Body of pancreas (tissue), 4 donors: Measurements from ENCODE around the gene PNKD. TPM values are rescaled to one million over a fixed set of nuclear protein-coding genes. Genes with fewer than 3 reads are reported as not detected.

Source experiments
- ATAC-seq: fragments of 150-250 bp; one replicate; pipeline ENCODE4 v1.9.1; 2016
- DNase-seq, 4 donors: peaks; one replicate each; pipeline ENCODE4 v3.0.0-alpha.2; 2019
- H3K27ac ChIP-seq, 4 donors: fragments of 200-600 bp; sonication (generic); 1 replicate in 3 of 4; 2 replicates in 1 of 4; pipeline versions ENCODE4 v1.5.1 to v1.6.1; 2016 to 2019; ENCODE audit warnings: mild to moderate bottlenecking in 1 of 4, mixed read lengths in 1 of 4, moderate library complexity in 1 of 4
- H3K27me3 ChIP-seq, 2 donors: fragments of 200-600 bp; sonication (generic); one replicate each; pipeline ENCODE4 v1.6.0; 2016; ENCODE audit warnings: mild to moderate bottlenecking in 1 of 2
- H3K36me3 ChIP-seq, 2 donors: fragments of 200-600 bp; sonication (generic); replicated peaks in 1 of 2; 2 replicates each; pipeline ENCODE4 v1.5.1; 2016; ENCODE audit warnings: low read depth in 2 of 2; ENCODE audit not compliant: insufficient read depth in 1 of 2
- H3K4me1 ChIP-seq: fragments of 200-600 bp; sonication (generic); one replicate; pipeline ENCODE4 v1.6.0; 2016
- H3K4me3 ChIP-seq, 2 donors: fragments of 200-600 bp; sonication (generic); 1 replicate in 1 of 2; 2 replicates in 1 of 2; pipeline ENCODE4 v1.5.1; 2016 to 2019
- H3K9me3 ChIP-seq, 3 donors: fragments of 200-600 bp; sonication (generic); 1 replicate in 2 of 3; 2 replicates in 1 of 3; pipeline ENCODE4 v1.5.1; 2016
- CTCF ChIP-seq, 7 experiments: fragments of 450-650 bp in 4 of 7; fragments of 200-600 bp in 3 of 7; sonication (generic) in 3 of 7; IDR thresholded peaks; one replicate each; pipeline ENCODE4 v1.5.1; 2016 to 2019; ENCODE audit warnings: antibody characterized with exemption in 7 of 7
- POLR2A ChIP-seq, 3 donors: fragments of 450-650 bp; IDR thresholded peaks; one replicate each; pipeline ENCODE4 v1.6.1; 2016; ENCODE audit warnings: antibody characterized with exemption in 3 of 3, mild to moderate bottlenecking in 2 of 3
- WGBS, 2 donors: methylation state at CpG; one replicate each; pipeline ENCODE4 v1.1.5; 2017; 5-methylcytosine and 5-hydroxymethylcytosine counted together
- intact Hi-C: fragments of 100-400 bp; cut with DNase I; formaldehyde crosslinking; loops from one replicate; pipeline ENCODE4 v1.15.1; 2023
- total RNA-seq, 2 donors: library from RNA; depleted of rRNA; stranded (reverse); fragments of >200 nt; gene quantifications; one replicate each; pipeline ENCODE4 v1.1.0, GENCODE V29; 2016

The PNKD gene
- total RNA-seq, 2 donors from 2014 or later: 17.1 to 21.3 TPM

- WGBS, 2 donors: 41 to 61% methylated on average over 1 of the region's 1 CpG
- ATAC-seq (no peak), DNase-seq (no peak)
- no peaks in the 10 kb centered on the region for H3K4me1 ChIP-seq
- peaks cover 10 to 27% of the 10 kb centered on the region in 2 donors for H3K36me3 ChIP-seq
- no peak overlapping the region for H3K4me3 ChIP-seq
- no peaks in the 10 kb centered on the region for H3K9me3 ChIP-seq
- TF ChIP-seq CTCF (IDR thresholded peaks at IDR 0.05) (no peak), POLR2A (IDR thresholded peaks at IDR 0.05) (no peak)
- intact Hi-C loops: no loop called here
- H3K27ac ChIP-seq: no peak overlapping the region
- no peaks in the 10 kb centered on the region for H3K27me3 ChIP-seq
These were observed 26.1 kb upstream of the PNKD start for GRCh38 chr2:218244204-218244603.

DNA sequence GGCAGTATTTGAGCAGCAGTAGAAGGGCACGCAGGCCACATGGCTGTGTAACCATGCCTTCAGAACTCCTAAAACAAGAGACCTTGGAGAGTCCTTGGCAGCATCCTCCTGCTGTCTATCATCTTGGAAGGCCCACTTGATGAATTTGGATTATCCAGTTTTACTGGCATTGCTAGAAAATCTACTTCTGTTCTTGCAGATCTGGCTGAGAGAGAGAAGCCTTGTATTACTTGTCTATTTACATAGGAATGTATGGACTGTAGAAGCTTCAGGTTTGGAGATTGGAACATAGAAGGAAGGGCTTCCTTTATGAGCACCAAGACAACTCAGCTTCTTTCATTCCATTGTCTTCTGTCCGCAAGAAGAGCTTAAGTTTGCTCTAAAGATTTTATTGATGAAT, 25.7 kb upstream of the PNKD start:
- Histone ChIP-seq H3K9me3 (no peaks in the 10 kb centered on the region), H3K27ac (no peak overlapping the region), H3K36me3 (peaks cover 6 to 31% of the 10 kb centered on the region in 2 donors), H3K4me3 (no peak overlapping the region), H3K4me1 (no peaks in the 10 kb centered on the region), H3K27me3 (no peaks in the 10 kb centered on the region)
- intact Hi-C loops: no loop called here
- 66 to 73% methylated on average over 2 of the region's 2 CpGs for WGBS, 2 donors
- TF ChIP-seq CTCF (IDR thresholded peaks at IDR 0.05) (no peak), POLR2A (IDR thresholded peaks at IDR 0.05) (no peak)
- DNase-seq: no peak
- ATAC-seq: no peak

- intact Hi-C loops: no loop called here
- H3K27me3 ChIP-seq: no peaks in the 10 kb centered on the region
- TF ChIP-seq POLR2A (IDR thresholded peaks at IDR 0.05): no peak
- TF ChIP-seq CTCF (IDR thresholded peaks at IDR 0.05): no peak
- no peaks in the 10 kb centered on the region for H3K4me1 ChIP-seq
- peaks cover under 1 to 35% of the 10 kb centered on the region in 2 donors for H3K36me3 ChIP-seq
- DNase-seq (no peak), ATAC-seq (no peak)
- H3K4me3 ChIP-seq: no peak overlapping the region
- no peaks in the 10 kb centered on the region for H3K9me3 ChIP-seq
- H3K27ac ChIP-seq: no peak overlapping the region
- WGBS, 2 donors: 76 to 79% methylated on average over 5 of the region's 5 CpGs
These were observed 25.1 kb upstream of the PNKD start for GRCh38 chr2:218245214-218245613.

- H3K9me3 ChIP-seq: no peaks in the 10 kb centered on the region
- no peak overlapping the region for H3K27ac ChIP-seq
- no peak overlapping the region for H3K4me3 ChIP-seq
- no peaks in the 10 kb centered on the region for H3K4me1 ChIP-seq
- DNase-seq (no peak), ATAC-seq (no peak)
- TF ChIP-seq CTCF (IDR thresholded peaks at IDR 0.05): no peak
- TF ChIP-seq POLR2A (IDR thresholded peaks at IDR 0.05): no peak
- peaks cover 0 to 52% of the 10 kb centered on the region in 2 donors for H3K36me3 ChIP-seq
- intact Hi-C loops: no loop called here
- no peaks in the 10 kb centered on the region for H3K27me3 ChIP-seq
- 88 to 96% methylated on average over 13 of the region's 13 CpGs for WGBS, 2 donors
These were observed 20.6 kb upstream of the PNKD start for GRCh38 chr2:218249691-218250090.

DNA sequence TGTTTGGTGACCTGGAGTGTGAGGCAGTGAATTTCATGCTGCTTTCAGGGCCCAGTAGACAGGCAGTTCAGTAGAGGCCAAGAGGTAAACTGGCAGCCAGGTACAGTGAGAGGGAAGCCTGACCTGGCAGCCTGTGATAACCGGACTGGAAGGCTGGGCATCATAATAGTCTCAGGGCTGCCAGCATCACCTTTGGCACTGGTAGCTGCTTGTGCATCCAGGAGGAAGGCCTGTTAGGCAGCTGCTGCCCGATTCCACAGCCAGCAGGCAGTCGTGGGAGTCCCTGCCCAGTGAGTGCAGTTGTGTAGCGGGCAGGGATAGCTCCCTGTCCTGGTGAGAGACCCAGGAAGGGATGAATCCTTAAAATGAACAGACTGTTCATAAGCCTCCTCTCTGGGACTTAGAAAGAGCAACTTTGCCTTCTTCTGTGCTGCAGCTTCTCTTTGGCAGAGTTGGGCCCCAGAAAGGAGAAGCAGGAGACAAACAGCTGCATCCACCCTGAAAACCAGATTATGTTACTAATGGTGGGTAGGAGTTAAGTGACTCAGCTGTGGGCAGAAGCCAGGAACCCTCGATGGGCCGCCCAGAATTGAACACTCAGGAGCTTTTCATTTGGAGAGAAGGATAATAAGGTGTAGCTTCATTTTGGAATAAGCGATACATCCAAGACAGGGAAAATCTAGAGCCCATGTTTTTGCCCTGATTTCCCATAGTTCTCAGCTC, 17.6 kb upstream of the PNKD start:
- Histone ChIP-seq H3K4me3 (no peak overlapping the region), H3K27me3 (no peaks in the 10 kb centered on the region), H3K4me1 (peaks cover 6% of the 10 kb centered on the region), H3K9me3 (no peaks in the 10 kb centered on the region), H3K36me3 (peaks cover 0 to 44% of the 10 kb centered on the region in 2 donors), H3K27ac (no peak overlapping the region)
- ATAC-seq (no peak), DNase-seq (no peak)
- intact Hi-C loops: no loop called here
- WGBS, 2 donors: 75% methylated on average over 6 to 7 of the region's 7 CpGs
- TF ChIP-seq POLR2A (IDR thresholded peaks at IDR 0.05) (no peak), CTCF (IDR thresholded peaks at IDR 0.05) (no peak)
